DOHH2 (cell line): ENCODE results near the gene RPL39.
"Not testable (repeated sequence)": the region's sequence is repeated elsewhere in the genome, so short reads cannot be mapped to it uniquely, and the experiment has no call there.

ENCODE experiments used
- H3F3A ChIP-seq: fragments of 200-600 bp; sonication (generic), shearing (Covaris generic); 2 replicates; pipeline ENCODE4 v1.6.0; 2016; ENCODE audit warnings: antibody characterized with exemption, mild to moderate bottlenecking; ENCODE audit not compliant: control insufficient read depth, insufficient read depth
- H3K27ac ChIP-seq: fragments of 200-600 bp; sonication (generic); 2 replicates; pipeline ENCODE4 v1.5.1; 2014; ENCODE audit warnings: low read depth, mild to moderate bottlenecking, low read length, moderate library complexity
- H3K27me3 ChIP-seq: fragments of 200-600 bp; sonication (generic); 2 replicates; pipeline ENCODE4 v1.6.1; 2014; ENCODE audit warnings: mild to moderate bottlenecking, low read length, mixed read lengths; ENCODE audit not compliant: control insufficient read depth
- H3K36me3 ChIP-seq: fragments of 200-600 bp; sonication (generic); 2 replicates; pipeline ENCODE4 v1.6.1; 2014; ENCODE audit warnings: mild to moderate bottlenecking, low read length, moderate library complexity, mixed read lengths; ENCODE audit not compliant: control insufficient read depth
- H3K4me1 ChIP-seq: fragments of 200-600 bp; sonication (generic); 2 replicates; pipeline ENCODE4 v1.6.1; 2014; ENCODE audit warnings: mild to moderate bottlenecking, low read length, mixed read lengths; ENCODE audit not compliant: control insufficient read depth
- H3K4me2 ChIP-seq: fragments of 200-600 bp; sonication (generic); 2 replicates; pipeline ENCODE4 v1.6.0; 2014; ENCODE audit warnings: mild to moderate bottlenecking, low read length, moderate library complexity
- H3K4me3 ChIP-seq: fragments of 200-600 bp; sonication (generic); 2 replicates; pipeline ENCODE4 v1.5.1; 2014; ENCODE audit warnings: mild to moderate bottlenecking, low read length, mixed read lengths
- H3K79me2 ChIP-seq: fragments of 200-600 bp; sonication (generic); 2 replicates; pipeline ENCODE4 v1.6.1; 2014; ENCODE audit warnings: mild to moderate bottlenecking, low read length, mixed read lengths; ENCODE audit not compliant: control insufficient read depth
- H3K9me2 ChIP-seq: fragments of 200-600 bp; sonication (generic); replicated peaks from 2 replicates; pipeline ENCODE4 v1.6.1; 2014; ENCODE audit warnings: mild to moderate bottlenecking, low read length, mixed read lengths; ENCODE audit not compliant: control insufficient read depth
- H3K9me3 ChIP-seq: fragments of 200-600 bp; sonication (generic); 2 replicates; pipeline ENCODE4 v1.6.1; 2014; ENCODE audit warnings: antibody characterized with exemption, low read length, mixed read lengths; ENCODE audit not compliant: control insufficient read depth, insufficient read depth
- H4K20me1 ChIP-seq: fragments of 200-600 bp; sonication (generic); 2 replicates; pipeline ENCODE4 v1.6.0; 2014; ENCODE audit warnings: low read depth, mild to moderate bottlenecking, antibody characterized with exemption, low read length, moderate library complexity; ENCODE audit not compliant: control insufficient read depth, insufficient read depth
- EZH2phosphoT487 ChIP-seq: fragments of 200-600 bp; sonication (generic); IDR thresholded peaks from 2 replicates; pipeline ENCODE4 v1.6.1; 2017; ENCODE audit warnings: borderline replicate concordance, mild to moderate bottlenecking, antibody characterized with exemption, low read length, moderate library complexity, mixed read lengths
- TF ChIP-seq, protein P1 (sequence below): fragments of 200-600 bp; sonication (generic); IDR thresholded peaks from one replicate; pipeline ENCODE4 v1.5.1; 2014; ENCODE audit warnings: antibody characterized with exemption, mild to moderate bottlenecking, low read depth, low read length; ENCODE audit not compliant: poor library complexity, severe bottlenecking

The RPL39 gene

DNA sequence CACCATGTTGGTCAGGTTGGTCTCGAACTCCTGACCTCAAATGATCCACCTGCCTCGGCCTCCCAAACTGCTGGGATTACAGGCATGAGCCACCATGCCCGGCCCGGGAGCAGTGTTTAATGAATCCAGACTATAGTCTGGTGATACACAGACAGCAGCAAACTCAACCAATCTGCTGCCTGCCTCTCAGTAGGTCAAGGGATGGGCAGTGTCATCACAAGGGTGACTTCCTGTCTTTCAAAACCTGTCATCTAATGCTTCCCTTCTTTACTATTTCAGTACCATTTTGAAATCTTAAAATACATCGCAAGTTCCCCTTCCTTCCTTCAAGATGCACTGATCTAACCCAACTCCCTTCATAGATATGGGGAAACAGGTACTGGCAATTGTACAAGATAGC, 8.4 kb downstream of the RPL39 start:
- H3K79me2 ChIP-seq, result peaks cover 54% of the 10 kb centered on the region

DNA sequence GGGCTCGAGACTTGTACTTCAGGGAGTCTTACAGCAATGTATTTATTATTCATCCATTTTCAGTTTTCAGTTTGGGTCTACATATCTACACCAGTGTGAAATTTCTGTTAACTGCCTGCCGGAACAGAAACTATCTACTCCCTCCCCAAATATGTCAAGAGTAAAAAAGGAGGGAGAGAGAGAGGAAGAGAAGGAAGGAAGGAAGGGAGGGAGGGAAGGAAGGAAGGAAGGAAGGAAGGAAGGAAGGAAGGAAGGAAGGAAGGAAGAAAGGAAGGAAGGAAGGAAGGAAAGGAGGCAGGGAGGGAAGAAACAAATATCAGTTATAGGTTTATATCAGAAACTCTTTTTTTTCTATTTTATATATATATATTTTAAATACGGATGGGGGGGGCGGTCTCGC, 12.6 kb downstream of the RPL39 start:
- Histone ChIP-seq H3K4me2 (no peak overlapping the region), H3K9me2 (no peaks in the 10 kb centered on the region), H3K79me2 (peaks cover 20% of the 10 kb centered on the region), H3K27me3 (no peaks in the 10 kb centered on the region), H3K4me3 (no peak overlapping the region), H3K36me3 (peaks cover 28% of the 10 kb centered on the region), H4K20me1 (0 out of 2 replicates have a peak, but pooled peaks cover 6% of the 10 kb centered on the region), H3K9me3 (no peaks in the 10 kb centered on the region), H3K27ac (no peak overlapping the region), H3K4me1 (peaks cover 40% of the 10 kb centered on the region), H3F3A (peaks cover 13% of the 10 kb centered on the region; the same call in 1 of the 2 replicates)
- TF ChIP-seq, protein P1, sequence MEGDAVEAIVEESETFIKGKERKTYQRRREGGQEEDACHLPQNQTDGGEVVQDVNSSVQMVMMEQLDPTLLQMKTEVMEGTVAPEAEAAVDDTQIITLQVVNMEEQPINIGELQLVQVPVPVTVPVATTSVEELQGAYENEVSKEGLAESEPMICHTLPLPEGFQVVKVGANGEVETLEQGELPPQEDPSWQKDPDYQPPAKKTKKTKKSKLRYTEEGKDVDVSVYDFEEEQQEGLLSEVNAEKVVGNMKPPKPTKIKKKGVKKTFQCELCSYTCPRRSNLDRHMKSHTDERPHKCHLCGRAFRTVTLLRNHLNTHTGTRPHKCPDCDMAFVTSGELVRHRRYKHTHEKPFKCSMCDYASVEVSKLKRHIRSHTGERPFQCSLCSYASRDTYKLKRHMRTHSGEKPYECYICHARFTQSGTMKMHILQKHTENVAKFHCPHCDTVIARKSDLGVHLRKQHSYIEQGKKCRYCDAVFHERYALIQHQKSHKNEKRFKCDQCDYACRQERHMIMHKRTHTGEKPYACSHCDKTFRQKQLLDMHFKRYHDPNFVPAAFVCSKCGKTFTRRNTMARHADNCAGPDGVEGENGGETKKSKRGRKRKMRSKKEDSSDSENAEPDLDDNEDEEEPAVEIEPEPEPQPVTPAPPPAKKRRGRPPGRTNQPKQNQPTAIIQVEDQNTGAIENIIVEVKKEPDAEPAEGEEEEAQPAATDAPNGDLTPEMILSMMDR, result no peak
- no peak for TF ChIP-seq EZH2phosphoT487

More for the DNA sequence above, 8.4 kb downstream of the RPL39 start:
- no peak for TF ChIP-seq EZH2phosphoT487
- TF ChIP-seq, protein P1, result no peak
- Histone ChIP-seq H3K4me1 (peaks cover 40% of the 10 kb centered on the region), H3F3A (peaks cover 24% of the 10 kb centered on the region; the same call in 1 of the 2 replicates), H3K36me3 (peaks cover 60% of the 10 kb centered on the region), H3K27me3 (no peaks in the 10 kb centered on the region), H3K4me3 (no peak overlapping the region), H3K4me2 (no peak overlapping the region), H3K27ac (no peak overlapping the region), H3K9me3 (no peaks in the 10 kb centered on the region), H3K9me2 (no peaks in the 10 kb centered on the region), H4K20me1 (0 out of 2 replicates have a peak, but pooled peaks cover 6% of the 10 kb centered on the region)

DNA sequence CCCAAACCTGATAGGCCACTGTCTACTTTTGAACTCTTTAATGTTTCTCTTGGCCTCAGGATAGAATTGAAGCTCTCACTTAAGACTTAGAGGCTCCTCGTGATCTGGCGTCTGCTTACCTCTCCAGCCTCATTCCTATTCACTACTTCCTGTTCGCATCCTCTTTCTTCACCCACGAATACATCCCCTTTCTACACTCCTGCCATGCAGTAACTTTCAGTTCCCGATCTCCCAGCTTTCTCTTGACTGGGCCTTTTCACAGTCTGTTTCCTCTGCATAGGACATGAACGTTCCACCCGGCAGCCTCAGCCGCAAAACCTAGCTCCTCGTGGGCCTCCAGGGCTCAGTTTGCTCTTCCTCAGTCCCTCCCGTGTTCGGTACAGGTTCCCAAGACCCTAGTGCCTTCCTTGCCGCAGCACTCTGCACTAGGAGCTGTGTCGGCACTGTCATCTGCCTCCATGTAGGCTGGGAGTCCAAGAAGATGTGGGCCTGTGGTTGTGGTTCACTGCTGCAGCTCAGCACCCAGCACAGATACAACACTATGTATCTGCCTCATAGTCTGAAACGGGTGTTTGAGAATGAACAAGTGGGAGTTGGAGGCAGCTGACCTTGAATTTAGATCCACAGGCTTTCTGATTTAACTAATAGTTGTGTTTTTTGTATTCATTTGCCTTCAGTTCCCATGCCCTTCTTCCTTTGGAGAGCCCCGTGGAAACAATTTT, 15.8 kb downstream of the RPL39 start:
- Histone ChIP-seq H3K9me3 (no peaks in the 10 kb centered on the region), H3K4me3 (peak overlapping the region; percentile 34; the same call in 1 of the 2 replicates), H3K4me2 (peak overlapping the region; percentile 53), H3K9me2 (no peaks in the 10 kb centered on the region), H3K27me3 (no peaks in the 10 kb centered on the region), H3K79me2 (peaks cover 8% of the 10 kb centered on the region), H3K27ac (peak overlapping the region; percentile 51), H3F3A (peaks cover 10% of the 10 kb centered on the region; the same call in 1 of the 2 replicates), H3K36me3 (peaks cover 9% of the 10 kb centered on the region; the same call in 1 of the 2 replicates), H4K20me1 (0 out of 2 replicates have a peak, but pooled peaks cover 3% of the 10 kb centered on the region), H3K4me1 (peaks cover 33% of the 10 kb centered on the region)
- TF ChIP-seq EZH2phosphoT487, result no peak

DNA sequence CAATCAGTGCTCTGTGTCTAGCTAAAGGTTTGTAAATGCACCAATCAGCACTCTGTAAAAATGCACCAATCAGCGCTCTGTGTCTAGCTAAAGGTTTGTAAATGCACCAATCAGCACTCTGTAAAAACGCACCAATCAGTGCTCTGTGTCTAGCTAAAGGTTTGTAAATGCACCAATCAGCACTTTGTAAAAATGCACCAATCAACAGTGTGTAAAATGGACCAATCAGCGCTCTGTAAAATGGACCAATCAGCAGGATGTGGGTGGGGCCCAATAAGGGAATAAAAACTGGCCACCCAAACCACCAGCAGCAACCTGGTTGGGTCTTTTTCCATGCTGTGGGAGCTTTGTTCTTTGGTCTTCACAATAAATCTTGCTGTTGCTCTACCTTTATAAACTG, 22.0 kb downstream of the RPL39 start:
- H3K4me2 ChIP-seq, H3K36me3 ChIP-seq, H3K4me3 ChIP-seq, H4K20me1 ChIP-seq, H3K4me1 ChIP-seq, H3K79me2 ChIP-seq, H3K27ac ChIP-seq, H3K9me2 ChIP-seq, H3K9me3 ChIP-seq, H3K27me3 ChIP-seq, H3F3A ChIP-seq: not testable (repeated sequence)

DNA sequence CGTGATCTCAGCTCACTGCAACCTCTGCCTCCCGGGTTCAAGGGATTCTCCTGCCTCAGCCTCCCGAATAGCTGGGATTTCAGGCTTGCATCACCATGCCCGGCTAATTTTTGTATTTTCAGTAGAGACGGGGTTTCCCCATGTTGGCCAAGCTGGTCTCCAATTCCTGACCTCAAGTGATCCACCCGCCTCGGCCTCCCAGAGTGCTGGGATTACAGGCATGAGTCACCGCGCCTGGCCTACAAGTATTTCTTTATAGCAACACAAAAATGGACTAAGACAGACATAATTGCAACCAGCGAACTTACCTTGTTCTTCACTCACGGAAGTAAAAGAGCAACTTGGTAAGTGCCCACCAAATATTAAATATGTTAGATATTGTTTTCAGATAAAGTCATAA, 23.0 kb downstream of the RPL39 start:
- not testable (repeated sequence) for H3K9me3 ChIP-seq

More for the DNA sequence above, 23.0 kb downstream of the RPL39 start:
- H3K27ac ChIP-seq, H3K27me3 ChIP-seq, H3K9me2 ChIP-seq, H3F3A ChIP-seq, H3K79me2 ChIP-seq, H3K4me2 ChIP-seq, H4K20me1 ChIP-seq, H3K36me3 ChIP-seq, H3K4me3 ChIP-seq: not testable (repeated sequence)
- H3K4me1 ChIP-seq, result peaks cover 14% of the 10 kb centered on the region
